ENCODE results near the gene OR52A1.

Gene OR52A1

GRCh38 chr11:5131584-5132335 lies 22.8 kb downstream of the OR52A1 start:
- DNase-seq: no peak

GRCh38 chr11:5129457-5129877 lies 25.1 kb downstream of the OR52A1 start:
- DNase-seq: no peak

- no peak for DNase-seq
Measured at GRCh38 chr11:5124891-5125620, 29.5 kb downstream of the OR52A1 start.

DNA sequence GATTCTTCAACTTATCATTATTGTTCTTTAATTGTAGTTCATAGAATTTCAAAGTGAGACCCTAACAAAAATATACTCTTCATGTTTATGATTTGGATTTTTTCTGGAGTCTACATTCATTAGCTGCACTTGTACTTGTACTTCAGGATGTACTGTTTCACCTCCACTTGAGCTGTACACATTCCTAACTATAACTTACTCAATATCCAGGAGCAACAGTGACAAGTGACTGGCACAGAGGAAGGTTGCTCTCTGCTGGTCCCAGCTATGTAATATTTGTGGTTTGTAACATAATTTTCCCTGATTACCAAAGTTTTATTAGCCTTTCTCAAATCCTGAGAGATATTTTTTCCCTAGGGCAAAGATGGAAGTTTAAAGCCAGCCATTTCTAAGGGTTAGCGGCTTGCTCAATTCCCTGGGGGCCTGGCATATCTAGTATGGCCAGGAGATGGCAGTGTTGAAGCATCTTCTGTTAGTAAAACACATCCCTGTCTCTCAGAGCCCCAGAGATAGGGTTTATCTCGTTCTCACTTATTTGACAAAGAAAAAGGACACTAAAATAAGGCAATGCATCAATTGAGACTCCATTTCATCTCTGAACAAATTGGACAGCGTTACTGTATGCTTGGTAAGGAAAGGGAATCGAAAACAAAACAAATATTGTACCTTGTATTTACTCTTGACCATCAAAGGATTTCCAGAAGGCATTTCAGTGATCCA lies 30.6 kb downstream of the OR52A1 start:
- peak; percentile 48 for DNase-seq

DNA sequence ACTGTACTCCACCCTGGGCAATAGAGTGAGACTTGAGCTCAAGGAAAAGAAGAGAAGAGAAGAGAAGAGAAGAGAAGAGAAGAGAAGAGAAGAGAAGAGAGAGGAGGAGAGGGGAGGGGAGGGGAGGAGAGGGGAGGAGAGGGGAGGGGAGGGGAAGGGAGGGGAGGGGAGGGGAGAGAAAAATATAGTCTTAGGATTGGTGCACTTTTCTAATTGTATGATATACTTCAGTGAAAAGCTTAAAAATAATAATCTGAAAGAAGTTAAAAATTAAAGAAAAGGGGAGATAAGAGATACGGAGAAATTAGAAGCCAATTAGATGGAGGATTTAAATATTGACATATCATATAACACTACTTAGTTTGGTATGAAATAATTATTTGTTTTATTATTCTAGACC lies 35.7 kb downstream of the OR52A1 start:
- DNase-seq: no peak

- DNase-seq: no peak
Measured at GRCh38 chr11:5117588-5117987, 37.0 kb downstream of the OR52A1 start.

DNA sequence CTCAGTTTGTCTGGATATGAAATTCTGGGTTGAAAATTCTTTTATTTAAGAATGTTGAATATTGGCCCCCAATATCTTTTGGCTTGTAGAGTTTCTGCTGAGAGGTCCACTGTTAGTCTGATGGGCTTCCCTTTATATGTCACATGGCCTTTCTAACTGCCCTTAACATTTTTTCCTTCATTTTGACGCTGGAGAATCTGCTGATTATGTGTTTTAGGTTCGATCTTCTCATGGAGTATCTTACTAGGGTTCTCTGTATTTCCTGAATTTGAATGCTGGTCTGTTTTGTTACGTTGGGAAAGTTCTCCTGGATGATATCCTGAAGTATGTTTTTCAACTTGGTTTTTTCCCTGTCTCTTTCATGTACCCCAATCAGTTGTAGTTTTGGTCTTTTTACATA lies 39.2 kb downstream of the OR52A1 start:
- DNase-seq: no peak

- no peak for DNase-seq
Measured at GRCh38 chr11:5107285-5107684, 47.3 kb downstream of the OR52A1 start.

GRCh38 chr11:5103066-5103465 lies 51.5 kb downstream of the OR52A1 start:
- no peak for DNase-seq

DNA sequence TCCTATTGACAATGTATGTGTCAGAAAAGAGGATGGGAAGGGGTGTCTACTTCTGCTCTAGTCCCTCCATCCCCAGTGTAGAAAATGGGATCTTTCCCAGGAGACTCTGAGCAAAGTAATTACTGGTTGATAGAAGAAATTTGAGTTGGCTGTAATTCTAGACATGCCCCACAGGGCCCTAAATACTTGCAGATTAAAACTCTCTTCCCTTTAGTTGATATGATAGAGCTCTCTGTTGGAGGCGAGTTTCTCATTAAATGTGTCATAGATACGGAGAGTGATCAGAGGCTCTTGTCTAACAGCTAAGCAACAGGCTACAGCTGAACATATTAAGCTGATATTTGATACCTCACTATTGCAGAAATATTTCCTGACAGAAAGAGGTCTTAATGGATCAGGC lies 52.3 kb downstream of the OR52A1 start:
- no peak for DNase-seq

DNA sequence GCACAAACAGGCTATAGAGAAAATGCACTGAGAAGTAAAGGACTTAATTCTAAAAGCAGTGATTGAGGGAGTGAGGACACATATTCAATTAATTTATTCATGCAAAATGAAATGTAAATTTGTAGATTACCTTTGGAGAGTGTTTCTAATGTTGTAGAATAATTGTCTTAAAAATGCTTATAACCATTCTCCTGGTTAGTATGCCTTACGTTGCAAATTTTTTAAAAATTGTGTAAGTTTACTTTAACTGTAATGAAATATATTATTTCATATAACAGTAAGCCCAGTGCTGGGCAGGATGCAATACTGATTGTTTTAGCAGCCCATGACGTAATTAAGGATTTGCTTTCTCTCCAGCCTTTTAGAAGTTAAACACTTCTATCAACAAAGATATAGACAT lies 58.5 kb downstream of the OR52A1 start:
- DNase-seq: no peak

All from stimulated activated CD4-positive, alpha-beta T cell treated with anti-CD3 and anti-CD28 coated beads, Interleukin-4, amount 100 ng/mL, for 24 hours (primary cell).